GM12864 (cell line): ENCODE measurements around the gene COBL.

Experiments
- DNase-seq: peaks from one replicate; pipeline ENCODE4 v3.0.0-alpha.2; 2011; ENCODE audit warnings: low read depth
- H3K4me3 ChIP-seq: 2 replicates; pipeline ENCODE4 v1.5.1; 2011; ENCODE audit warnings: mild to moderate bottlenecking, low read depth, low read length, control low read depth
- TF ChIP-seq, protein P1 (sequence below): IDR thresholded peaks from 2 replicates; pipeline ENCODE4 v1.5.1; 2011; ENCODE audit warnings: low read depth, mild to moderate bottlenecking, moderate library complexity, low read length, control low read depth, inconsistent platforms; ENCODE audit errors: missing control alignments

The COBL gene

DNA sequence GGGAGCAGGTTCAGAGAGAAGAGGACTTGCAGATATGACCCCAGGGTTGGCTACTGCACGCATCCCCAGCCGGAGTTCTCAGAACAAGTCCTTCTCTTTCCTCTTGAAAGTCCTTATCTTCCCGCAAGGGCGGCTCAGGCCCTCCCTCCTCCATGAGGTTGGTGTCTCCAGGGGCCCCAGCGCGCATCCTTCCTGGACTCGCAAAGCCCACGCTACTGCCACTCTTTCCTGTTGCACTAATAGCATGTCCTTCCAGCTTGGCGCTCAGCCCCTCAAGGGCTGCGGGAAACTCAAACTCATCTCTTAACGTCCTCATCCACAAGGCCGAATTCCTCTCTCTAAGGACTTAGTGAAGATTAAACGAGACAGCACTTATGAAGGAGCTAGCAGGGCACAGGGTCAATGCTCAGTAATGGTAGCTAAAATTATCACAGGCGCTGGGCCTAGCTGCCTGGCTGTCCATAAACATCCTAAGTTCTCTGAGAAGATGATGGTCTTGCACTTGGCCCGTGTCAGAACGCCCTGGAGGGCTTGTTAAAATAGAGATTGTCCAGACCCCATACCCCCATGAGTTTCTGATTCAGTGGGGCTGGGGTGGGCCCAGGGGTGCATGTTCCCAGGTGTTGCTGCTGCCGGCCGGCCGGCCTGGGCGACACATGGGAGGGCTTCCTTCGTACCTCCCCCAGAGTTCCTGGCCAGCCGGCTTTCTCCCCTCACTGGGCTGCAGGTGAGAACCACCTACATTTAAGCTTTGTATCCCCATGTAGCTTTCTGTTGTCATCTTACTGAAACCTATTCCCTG lies 261.4 kb downstream of the COBL start:
- H3K4me3 ChIP-seq = no peak overlapping the region
- TF ChIP-seq, protein P1, sequence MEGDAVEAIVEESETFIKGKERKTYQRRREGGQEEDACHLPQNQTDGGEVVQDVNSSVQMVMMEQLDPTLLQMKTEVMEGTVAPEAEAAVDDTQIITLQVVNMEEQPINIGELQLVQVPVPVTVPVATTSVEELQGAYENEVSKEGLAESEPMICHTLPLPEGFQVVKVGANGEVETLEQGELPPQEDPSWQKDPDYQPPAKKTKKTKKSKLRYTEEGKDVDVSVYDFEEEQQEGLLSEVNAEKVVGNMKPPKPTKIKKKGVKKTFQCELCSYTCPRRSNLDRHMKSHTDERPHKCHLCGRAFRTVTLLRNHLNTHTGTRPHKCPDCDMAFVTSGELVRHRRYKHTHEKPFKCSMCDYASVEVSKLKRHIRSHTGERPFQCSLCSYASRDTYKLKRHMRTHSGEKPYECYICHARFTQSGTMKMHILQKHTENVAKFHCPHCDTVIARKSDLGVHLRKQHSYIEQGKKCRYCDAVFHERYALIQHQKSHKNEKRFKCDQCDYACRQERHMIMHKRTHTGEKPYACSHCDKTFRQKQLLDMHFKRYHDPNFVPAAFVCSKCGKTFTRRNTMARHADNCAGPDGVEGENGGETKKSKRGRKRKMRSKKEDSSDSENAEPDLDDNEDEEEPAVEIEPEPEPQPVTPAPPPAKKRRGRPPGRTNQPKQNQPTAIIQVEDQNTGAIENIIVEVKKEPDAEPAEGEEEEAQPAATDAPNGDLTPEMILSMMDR = no peak
- no peak for DNase-seq

DNA sequence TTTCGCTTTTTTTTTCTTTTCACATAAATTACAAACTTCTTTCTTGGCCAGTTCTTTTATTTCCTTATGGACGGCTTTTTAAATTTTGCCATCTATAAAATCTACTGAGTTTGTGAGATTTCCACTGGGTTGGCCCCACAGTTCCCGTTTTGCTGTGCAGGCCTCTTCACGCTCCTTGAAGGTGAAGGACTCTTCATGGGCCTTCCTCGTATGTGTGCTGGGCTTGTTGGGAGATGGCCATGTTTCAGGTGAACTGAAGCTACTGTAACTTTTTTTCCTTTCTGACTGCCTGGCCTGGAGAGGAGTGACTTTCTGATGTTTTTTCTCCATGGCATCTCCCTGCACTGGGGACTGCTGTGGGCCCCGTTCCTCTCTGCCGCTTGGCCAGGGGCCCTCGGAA lies 262.4 kb downstream of the COBL start:
- no peak for DNase-seq
- TF ChIP-seq, protein P1 = no peak
- H3K4me3 ChIP-seq = no peak overlapping the region

DNA sequence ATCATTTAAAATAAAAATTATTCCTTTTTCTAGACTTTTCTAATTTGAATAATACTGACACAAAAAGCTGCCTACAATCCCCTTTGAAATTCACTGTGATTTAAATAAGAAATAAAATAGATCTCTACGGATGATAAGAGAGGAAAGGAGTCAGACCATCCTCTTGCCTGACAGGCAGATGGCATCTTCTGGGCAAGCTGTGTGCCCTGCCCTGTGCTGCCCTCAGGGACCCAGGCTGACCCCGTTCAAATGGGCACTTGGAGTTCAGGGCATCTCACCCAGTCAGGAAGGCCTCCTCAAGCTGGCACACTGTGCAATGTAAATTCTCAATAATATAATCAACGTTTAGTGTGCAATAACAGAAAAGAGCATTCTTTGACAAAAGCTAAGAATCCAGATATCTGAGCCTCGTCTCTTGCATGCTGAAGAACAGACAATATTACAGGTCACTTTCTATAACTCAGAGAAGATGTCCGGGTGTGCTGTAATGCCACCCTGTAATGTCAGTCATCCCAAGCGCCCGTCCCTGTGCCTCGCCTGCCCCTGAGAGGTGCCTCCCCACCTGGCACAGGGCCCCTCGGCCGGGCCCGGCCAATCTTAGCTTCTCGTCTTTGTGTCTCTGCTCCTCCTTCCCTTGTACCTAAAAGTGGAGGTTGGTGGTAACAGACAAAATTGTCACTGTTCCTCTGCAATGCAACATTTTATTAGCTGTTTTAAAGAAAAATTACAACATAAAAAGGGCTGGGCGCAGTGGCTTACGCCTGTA lies 263.3 kb downstream of the COBL start:
- no peak for DNase-seq
- TF ChIP-seq, protein P1 = no peak
- H3K4me3 ChIP-seq = no peak overlapping the region

DNA sequence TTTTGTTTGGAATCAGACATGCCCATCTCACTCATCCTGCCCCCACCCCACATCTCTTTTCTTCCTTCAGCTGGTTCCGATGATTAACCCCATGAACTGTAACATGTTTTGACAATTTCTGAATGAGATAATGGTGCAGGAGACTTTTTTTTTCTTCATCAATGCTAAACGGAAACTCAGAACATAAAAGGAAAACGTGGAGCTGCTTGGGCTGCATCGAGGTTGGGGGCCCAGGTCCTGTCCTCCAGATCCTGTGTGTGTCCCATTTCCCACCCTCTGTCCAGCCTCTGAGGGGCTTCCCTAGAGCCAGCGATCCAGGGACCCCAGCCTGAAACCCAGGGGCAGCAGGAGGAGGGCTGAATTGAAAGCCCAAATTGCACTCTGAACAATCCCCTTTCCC lies 270.1 kb downstream of the COBL start:
- DNase-seq = no peak
- H3K4me3 ChIP-seq = no peak overlapping the region
- TF ChIP-seq, protein P1 = no peak

DNA sequence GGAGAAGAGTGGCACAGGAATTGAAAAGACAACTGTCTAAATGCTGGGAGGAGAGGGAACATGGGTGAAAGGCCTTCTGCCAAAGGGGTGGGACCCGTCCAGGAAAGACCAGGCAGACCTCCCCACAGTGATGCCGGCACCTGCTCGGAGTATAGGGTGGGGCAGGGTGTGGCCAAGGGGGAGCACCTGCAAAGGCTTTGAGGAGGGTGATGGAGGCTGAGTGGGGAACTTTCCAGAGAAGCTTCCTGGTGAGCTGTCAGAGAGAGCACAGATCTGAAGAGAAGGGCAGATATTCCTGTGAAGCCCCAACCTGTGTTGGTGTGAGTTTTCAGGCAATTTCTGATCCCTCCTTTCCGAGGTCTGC lies 270.5 kb downstream of the COBL start:
- TF ChIP-seq, protein P1 = no peak
- no peak for DNase-seq

DNA sequence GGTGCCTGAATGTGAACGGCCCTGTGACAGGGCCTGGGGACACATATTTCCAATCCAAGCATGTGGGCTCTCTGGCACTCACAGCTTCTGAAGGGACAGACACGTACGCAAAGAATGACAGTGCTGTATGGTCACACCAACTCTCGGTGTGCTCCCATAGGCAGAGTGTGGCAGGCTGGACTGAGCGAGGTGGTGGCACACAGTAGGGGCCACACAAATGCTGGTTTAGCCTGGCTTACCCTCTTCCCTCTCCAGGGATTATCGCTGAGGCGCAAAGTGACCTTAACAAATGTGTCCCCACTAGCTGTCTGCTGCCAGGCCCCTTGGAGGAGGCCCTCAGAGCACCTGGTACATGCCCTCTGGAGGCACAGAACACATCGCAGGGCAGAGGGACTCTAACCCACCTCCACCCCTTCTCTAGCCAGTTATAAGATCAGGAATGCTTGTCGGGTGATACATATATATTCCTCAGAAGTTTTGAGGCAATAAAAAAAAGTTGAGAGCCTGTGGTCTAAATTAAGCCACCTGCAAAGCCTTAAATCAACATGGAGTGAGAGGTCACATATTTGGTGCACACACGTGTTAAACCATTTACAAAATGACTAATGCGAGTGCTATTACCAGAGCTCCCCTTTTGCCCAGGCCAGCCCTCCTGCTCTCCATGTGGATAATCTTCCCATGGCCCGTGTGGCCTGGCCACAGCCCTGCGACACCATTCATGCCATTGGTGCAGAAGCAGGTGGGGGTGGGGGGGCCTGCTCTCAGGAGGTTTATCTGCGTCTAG lies 271.1 kb downstream of the COBL start:
- H3K4me3 ChIP-seq = no peak overlapping the region
- TF ChIP-seq, protein P1 = no peak
- DNase-seq = no peak

More for the DNA sequence above, 270.5 kb downstream of the COBL start:
- no peak overlapping the region for H3K4me3 ChIP-seq
